ENCODE data around the gene ATOSA.
A peak's percentile ranks its signal among the peaks of the same experiment; 100 is the strongest.

Gene ATOSA

DNA sequence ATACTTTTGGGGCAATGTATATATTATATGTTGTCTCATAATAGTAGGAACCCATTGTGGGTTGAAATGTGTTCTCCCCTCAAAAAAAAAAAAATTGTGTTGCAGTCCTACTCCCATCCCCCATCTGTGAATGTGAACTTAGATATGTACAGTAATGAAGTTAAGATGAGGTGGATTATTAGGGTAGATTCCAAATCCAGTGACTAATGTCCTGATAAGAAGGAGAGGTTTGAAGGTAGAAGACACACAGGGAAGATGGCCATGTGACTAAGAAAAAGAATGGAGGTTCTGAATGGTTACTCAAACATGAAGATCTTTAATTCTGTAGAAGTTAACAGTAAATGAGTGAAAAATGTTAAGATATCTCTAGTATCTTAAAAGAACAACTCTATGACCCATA is 3.0 kb upstream of the ATOSA start:
- Histone ChIP-seq H3K4me3 (no peak overlapping the region), H3K4me1 (peaks cover 0 to 13% (median 8%) of the 10 kb centered on the region in 4 donors), H3K36me3 (no peaks in the 10 kb centered on the region), H3K27ac (no peak overlapping the region), H3K27me3 (no peaks in the 10 kb centered on the region), H3K9me3 (no peaks in the 10 kb centered on the region)
- no peak for DNase-seq
- intact Hi-C loops (cut with DNase I; ENCODE audit: low total_unique reads): no loop called here
- TF ChIP-seq, protein P1, sequence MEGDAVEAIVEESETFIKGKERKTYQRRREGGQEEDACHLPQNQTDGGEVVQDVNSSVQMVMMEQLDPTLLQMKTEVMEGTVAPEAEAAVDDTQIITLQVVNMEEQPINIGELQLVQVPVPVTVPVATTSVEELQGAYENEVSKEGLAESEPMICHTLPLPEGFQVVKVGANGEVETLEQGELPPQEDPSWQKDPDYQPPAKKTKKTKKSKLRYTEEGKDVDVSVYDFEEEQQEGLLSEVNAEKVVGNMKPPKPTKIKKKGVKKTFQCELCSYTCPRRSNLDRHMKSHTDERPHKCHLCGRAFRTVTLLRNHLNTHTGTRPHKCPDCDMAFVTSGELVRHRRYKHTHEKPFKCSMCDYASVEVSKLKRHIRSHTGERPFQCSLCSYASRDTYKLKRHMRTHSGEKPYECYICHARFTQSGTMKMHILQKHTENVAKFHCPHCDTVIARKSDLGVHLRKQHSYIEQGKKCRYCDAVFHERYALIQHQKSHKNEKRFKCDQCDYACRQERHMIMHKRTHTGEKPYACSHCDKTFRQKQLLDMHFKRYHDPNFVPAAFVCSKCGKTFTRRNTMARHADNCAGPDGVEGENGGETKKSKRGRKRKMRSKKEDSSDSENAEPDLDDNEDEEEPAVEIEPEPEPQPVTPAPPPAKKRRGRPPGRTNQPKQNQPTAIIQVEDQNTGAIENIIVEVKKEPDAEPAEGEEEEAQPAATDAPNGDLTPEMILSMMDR (IDR thresholded peaks at IDR 0.05): no peak

DNA sequence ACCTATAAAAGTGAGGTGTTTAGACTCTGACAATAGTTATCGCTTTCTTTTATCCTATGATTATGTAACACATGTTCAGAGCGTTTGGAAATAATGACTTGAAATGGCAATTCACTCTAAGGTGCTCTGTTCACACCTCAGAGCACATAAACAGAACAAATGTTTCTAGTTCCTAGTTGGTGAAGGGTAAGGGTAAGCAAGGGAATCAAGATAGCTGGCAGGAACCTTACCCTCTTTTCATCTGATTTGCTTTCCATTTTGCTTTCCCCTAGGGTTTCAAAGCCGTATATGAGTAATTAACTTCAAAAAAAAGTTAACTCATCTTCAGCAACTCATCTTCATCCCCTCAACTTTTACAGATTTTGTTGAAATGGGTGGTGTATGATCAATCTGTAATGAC is 2.3 kb upstream of the ATOSA start:
- Histone ChIP-seq H3K27me3 (no peaks in the 10 kb centered on the region), H3K27ac (no peak overlapping the region), H3K9me3 (no peaks in the 10 kb centered on the region), H3K4me3 (no peak overlapping the region), H3K4me1 (peaks cover 0 to 21% (median 16%) of the 10 kb centered on the region in 4 donors), H3K36me3 (peaks cover 0 to 3% (median under 1%) of the 10 kb centered on the region in 3 donors)
- intact Hi-C loops (cut with DNase I; ENCODE audit: low total_unique reads): no loop called here
- no peak for DNase-seq
- TF ChIP-seq, protein P1 (IDR thresholded peaks at IDR 0.05): no peak

DNA sequence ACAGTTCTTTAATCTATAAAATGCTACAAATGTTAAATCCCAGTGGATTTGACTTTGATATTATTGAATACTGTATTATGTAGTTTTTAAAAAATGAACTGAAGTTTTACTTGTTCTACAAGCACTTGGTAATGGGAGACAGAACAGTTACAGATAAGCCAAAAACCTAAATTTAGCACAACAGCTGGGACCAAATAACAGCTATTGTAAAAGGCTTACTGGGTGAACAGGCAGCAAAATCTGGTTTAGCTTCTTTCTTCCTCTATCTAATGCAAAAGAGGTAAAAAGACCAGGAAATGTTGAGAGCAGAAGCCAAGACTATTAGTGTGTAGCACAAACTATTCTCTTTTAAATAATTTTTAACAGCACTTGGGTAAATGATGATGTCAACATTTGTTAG is 1.6 kb upstream of the ATOSA start:
- no peak overlapping the region for H3K27ac ChIP-seq
- no peak overlapping the region for H3K4me3 ChIP-seq

DNA sequence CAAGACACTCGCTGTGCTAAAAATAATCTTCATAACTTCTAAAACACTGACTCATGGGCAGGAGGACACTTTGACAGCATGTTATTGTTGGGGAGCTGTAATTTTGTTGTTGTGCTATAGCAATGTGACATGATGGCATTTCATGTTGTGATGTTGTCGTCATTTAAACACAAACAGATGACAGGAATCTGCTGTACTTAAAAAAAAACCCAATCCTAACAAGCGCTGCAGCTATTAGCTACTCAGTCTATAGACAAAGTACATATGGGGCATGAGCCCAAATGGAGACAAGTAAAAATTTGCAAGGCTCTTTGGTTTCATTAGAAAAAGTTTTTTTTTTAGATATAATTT is 828 bp upstream of the ATOSA start:
- DNase-seq: no peak
- Histone ChIP-seq H3K4me1 (peaks cover 0 to 35% (median 22%) of the 10 kb centered on the region in 4 donors), H3K9me3 (no peaks in the 10 kb centered on the region), H3K4me3 (peak overlapping the region; percentile 93 to 98), H3K27ac (peak overlapping the region; percentile 96 to 99), H3K27me3 (no peaks in the 10 kb centered on the region), H3K36me3 (peaks cover 8 to 12% (median 12%) of the 10 kb centered on the region in 3 donors)
- TF ChIP-seq, protein P1 (IDR thresholded peaks at IDR 0.05): no peak
- intact Hi-C loops (cut with DNase I; ENCODE audit: low total_unique reads): no loop called here

More for the DNA sequence above, 1.6 kb upstream of the ATOSA start:
- H3K36me3 ChIP-seq: peaks cover under 1 to 7% (median 5%) of the 10 kb centered on the region in 3 donors
- no peak for DNase-seq
- TF ChIP-seq, protein P1 (IDR thresholded peaks at IDR 0.05): no peak
- no peaks in the 10 kb centered on the region for H3K27me3 ChIP-seq
- peaks cover 0 to 28% (median 17%) of the 10 kb centered on the region in 4 donors for H3K4me1 ChIP-seq
- intact Hi-C loops (cut with DNase I; ENCODE audit: low total_unique reads): no loop called here
- H3K9me3 ChIP-seq: no peaks in the 10 kb centered on the region

DNA sequence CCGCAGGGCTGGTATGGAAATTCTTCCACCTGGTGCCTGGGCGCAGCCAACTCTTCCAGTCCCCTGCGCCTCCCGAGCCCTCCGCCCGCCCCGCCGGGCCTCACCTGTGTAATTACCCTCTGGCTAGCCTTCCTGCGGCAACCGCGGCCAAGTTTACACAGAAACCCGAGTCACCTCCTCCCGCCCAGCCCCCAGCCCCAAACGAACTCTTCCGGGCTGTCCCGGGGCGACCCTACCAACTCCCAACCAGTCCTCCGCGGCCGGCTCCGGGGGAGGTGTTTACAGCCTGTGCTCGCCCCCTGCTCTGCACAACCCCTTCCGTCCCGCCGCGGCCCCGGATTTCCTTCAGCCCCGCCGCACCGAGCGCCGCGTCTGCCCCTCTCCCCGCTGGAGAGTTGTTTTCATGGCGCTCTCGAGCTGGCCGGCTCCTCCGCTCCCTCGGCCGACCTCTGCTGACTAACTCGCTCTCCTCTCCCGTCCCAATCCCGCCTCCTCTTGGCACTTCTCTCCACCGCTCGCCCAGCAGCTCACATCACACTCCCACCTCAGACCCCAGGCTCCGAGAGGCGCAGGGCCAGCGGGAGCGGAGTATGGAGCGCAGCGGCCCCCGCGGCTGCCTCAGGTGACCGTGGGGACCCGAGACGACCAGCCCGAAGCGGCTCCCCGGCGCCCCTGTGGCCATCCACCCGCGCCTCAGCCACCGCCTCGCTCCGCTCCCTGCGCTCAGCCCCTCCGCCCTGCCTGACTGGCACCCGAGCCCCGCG is 538 bp downstream of the ATOSA start:
- DNase-seq: peak; percentile 77 to 85
- H3K27ac ChIP-seq: peak overlapping the region; percentile 96 to 99
- H3K36me3 ChIP-seq: peaks cover 17 to 23% (median 17%) of the 10 kb centered on the region in 3 donors
- no peaks in the 10 kb centered on the region for H3K27me3 ChIP-seq
- H3K4me1 ChIP-seq: peaks cover 0 to 46% (median 26%) of the 10 kb centered on the region in 4 donors
- no peaks in the 10 kb centered on the region for H3K9me3 ChIP-seq
- TF ChIP-seq, protein P1 (IDR thresholded peaks at IDR 0.05): no peak
- peak overlapping the region; percentile 93 to 98 for H3K4me3 ChIP-seq
- intact Hi-C loops (cut with DNase I; ENCODE audit: low total_unique reads): loop anchor here (5.0 kb wide), 1 partner anchor 106 kb away; no protein-coding TSS in a partner anchor
